K562 (cell line): ENCODE measurements around the gene PDZD2. TPM values are rescaled to one million over a fixed set of nuclear protein-coding genes. Genes with fewer than 3 reads are reported as not detected.

Experiments used
- ATAC-seq: fragments of 200-7000 bp; cut with Tn5 transposase; 3 replicates; pipeline ENCODE4 v1.9.1; 2020; ENCODE audit warnings: moderate library complexity
- BruUV-seq: library from RNA; stranded (reverse); fragments of 400-500 nt; replicated peaks from 2 replicates; lab custom pipeline; 2021; lab: Mats Ljungman, UMichigan
- CTCF ChIA-PET: fragments of 300-600 bp; formaldehyde crosslinking; extraction: SDS; loops from one replicate; lab custom pipeline; 2021; ENCODE audit warnings: low intra/inter-chr PET ratio; lab: Yijun Ruan, JAX
- POLR2A ChIA-PET: fragments of 300-600, 350-650 bp; sonication (Branson Sonifier 250); formaldehyde crosslinking; extraction: SDS; loops from one replicate; lab custom pipeline; 2021; ENCODE audit warnings: antibody characterized with exemption, inconsistent platforms; lab: Yijun Ruan, JAX
- DNase-seq, 4 experiments: peaks; one replicate each; pipeline versions ENCODE4 v3.0.0 to v3.0.0-alpha.2; 2011 to 2018; ENCODE audit warnings: low spot score in 3 of 4, mixed read lengths in 3 of 4; ENCODE audit errors: extremely low read depth in 1 of 4
- FAIRE-seq: peaks from 2 replicates; lab custom pipeline; 2011; peaks lifted over from hg19 to GRCh38; lab: Jason Lieb, UNC
- H2AFZ ChIP-seq: 2 replicates; pipeline ENCODE4 v1.6.0; 2011; ENCODE audit warnings: low read depth, low read length, control low read depth, inconsistent platforms
- H3K27ac ChIP-seq: fragments of 200-600 bp; 3 replicates; pipeline ENCODE4 v1.8.0; 2011; ENCODE audit warnings: low read depth, mild to moderate bottlenecking, control low read depth, inconsistent platforms, low read length, moderate library complexity, mixed read lengths; ENCODE audit errors: extremely low read depth
- H3K27me3 ChIP-seq, 2 experiments: fragments of 300-600 bp in 1 of 2; 2 replicates in 1 of 2; 3 replicates in 1 of 2; pipeline versions ENCODE4 v1.6.0 to v1.8.0; 2011; ENCODE audit warnings: inconsistent platforms in 2 of 2, low read length in 2 of 2, mild to moderate bottlenecking in 1 of 2, mixed read lengths in 1 of 2, moderate library complexity in 1 of 2; ENCODE audit not compliant: control insufficient read depth in 2 of 2, insufficient read depth in 2 of 2
- H3K36me3 ChIP-seq: fragments of 300-600 bp; 3 replicates; pipeline ENCODE4 v1.8.0; 2011; ENCODE audit warnings: mild to moderate bottlenecking, low read length, inconsistent platforms; ENCODE audit not compliant: control insufficient read depth, insufficient read depth
- H3K4me1 ChIP-seq, 2 experiments: fragments of 200-600 bp in 1 of 2; replicated peaks in 1 of 2; 2 replicates in 1 of 2; 3 replicates in 1 of 2; pipeline versions ENCODE4 v1.5.1 to v1.8.0; 2011; ENCODE audit warnings: inconsistent platforms in 2 of 2, low read length in 2 of 2, mild to moderate bottlenecking in 1 of 2, mixed read lengths in 1 of 2, moderate library complexity in 1 of 2; ENCODE audit not compliant: control insufficient read depth in 2 of 2, insufficient read depth in 2 of 2
- H3K4me2 ChIP-seq: 2 replicates; pipeline ENCODE4 v1.6.1; 2011; ENCODE audit warnings: low read length, control low read depth, inconsistent platforms, mixed read lengths; ENCODE audit not compliant: insufficient read depth
- H3K4me3 ChIP-seq: fragments of 200-600 bp; sonication (generic), shearing (Covaris generic); 2 replicates; pipeline ENCODE4 v1.5.1; 2016; ENCODE audit warnings: control low read depth, inconsistent platforms
- H3K79me2 ChIP-seq: fragments of 200-600 bp; 3 replicates; pipeline ENCODE4 v1.8.0; 2011; ENCODE audit warnings: low read length, inconsistent platforms; ENCODE audit not compliant: control insufficient read depth, insufficient read depth
- H3K9ac ChIP-seq, 2 experiments: 2 replicates each; pipeline versions ENCODE4 v1.6.0 to v1.6.1; 2011; ENCODE audit warnings: low read depth in 2 of 2, low read length in 2 of 2, control low read depth in 1 of 2, inconsistent platforms in 1 of 2, mild to moderate bottlenecking in 1 of 2, mixed read lengths in 1 of 2; ENCODE audit not compliant: insufficient read depth in 1 of 2
- H3K9me1 ChIP-seq: one replicate; pipeline ENCODE4 v1.6.0; 2011; ENCODE audit warnings: inconsistent platforms, mild to moderate bottlenecking, low read length, moderate library complexity; ENCODE audit not compliant: control insufficient read depth, insufficient read depth
- H3K9me3 ChIP-seq: replicated peaks from 2 replicates; pipeline ENCODE4 v1.5.1; 2011; ENCODE audit warnings: low read depth, low read length, inconsistent platforms; ENCODE audit not compliant: control insufficient read depth, insufficient read depth
- H4K20me1 ChIP-seq: replicated peaks from 2 replicates; pipeline ENCODE4 v1.6.1; 2011; ENCODE audit warnings: low read length, inconsistent platforms, mixed read lengths; ENCODE audit not compliant: control insufficient read depth, insufficient read depth
- CEBPB ChIP-seq: fragments of 450-650 bp; IDR thresholded peaks from 2 replicates; pipeline ENCODE4 v1.6.1; 2016; ENCODE audit warnings: missing genetic modification characterization, missing compliant biosample characterization
- CHD1 ChIP-seq: fragments of 200-600 bp; sonication (generic); IDR thresholded peaks from one replicate; pipeline ENCODE4 v1.6.1; 2012; ENCODE audit warnings: mild to moderate bottlenecking, moderate library complexity, low read length, inconsistent platforms
- DMBX1 ChIP-seq: fragments of 250-450 bp; sonication (Bioruptor Pico); IDR thresholded peaks from 2 replicates; pipeline ENCODE4 v1.8.0; 2022; ENCODE audit warnings: inconsistent platforms, mild to moderate bottlenecking, moderate library complexity, borderline replicate concordance
- FOXK2 ChIP-seq, 2 experiments: fragments of 450-650 bp; IDR thresholded peaks in 1 of 2; conservative IDR thresholded peaks in 1 of 2; 2 replicates each; pipeline ENCODE4 v1.6.1; 2016; ENCODE audit warnings: low read depth in 2 of 2, mild to moderate bottlenecking in 1 of 2
- KLF10 ChIP-seq: fragments of 250-450 bp; sonication (Bioruptor Pico); IDR thresholded peaks from 2 replicates; pipeline ENCODE4 v1.6.1; 2021; ENCODE audit warnings: matching md5 sums
- KLF6 ChIP-seq: fragments of 250-450 bp; sonication (Bioruptor Pico); IDR thresholded peaks from 2 replicates; pipeline ENCODE4 v1.4.0; 2020; ENCODE audit warnings: mild to moderate bottlenecking, moderate library complexity, borderline replicate concordance
- MCM3 ChIP-seq: fragments of 450-650 bp; IDR thresholded peaks from 2 replicates; pipeline ENCODE4 v1.6.1; 2016
- NCOA4 ChIP-seq: fragments of 450-650 bp; IDR thresholded peaks from 2 replicates; pipeline ENCODE4 v1.6.1; 2018; ENCODE audit warnings: mild to moderate bottlenecking; ENCODE audit not compliant: partially characterized antibody
- RBM22 ChIP-seq: fragments of 200-400 bp; formaldehyde crosslinking; IDR thresholded peaks from 2 replicates; pipeline ENCODE4 v1.6.1; 2018; ENCODE audit warnings: low read length, low read depth; ENCODE audit not compliant: poor library complexity, severe bottlenecking
- SNRNP70 ChIP-seq: fragments of 200-400 bp; formaldehyde crosslinking; optimal IDR thresholded peaks from 2 replicates; pipeline ENCODE3; 2017; ENCODE audit warnings: low read depth, low read length
- ZFP36 ChIP-seq: fragments of 150-350 bp; IDR thresholded peaks from 2 replicates; pipeline ENCODE4 v1.6.1; 2018; ENCODE audit warnings: low read length, low read depth; ENCODE audit not compliant: partially characterized antibody
- ZFX ChIP-seq: sonication (generic); formaldehyde crosslinking; IDR thresholded peaks from 2 replicates; pipeline ENCODE4 v1.8.0; 2022; ENCODE audit warnings: mild to moderate bottlenecking, missing genetic modification reagents, moderate library complexity
- ZKSCAN8 ChIP-seq: fragments of 200-800 bp; sonication (Bioruptor generic); IDR thresholded peaks from 2 replicates; pipeline ENCODE4 v1.6.1; 2016; ENCODE audit warnings: missing genetic modification characterization, missing compliant biosample characterization
- ZNF23 ChIP-seq: fragments of 250-450 bp; sonication (Bioruptor Pico); IDR thresholded peaks from 2 replicates; pipeline ENCODE4 v1.4.0; 2020; ENCODE audit warnings: mild to moderate bottlenecking
- ZNF282 ChIP-seq: sonication (generic); formaldehyde crosslinking; IDR thresholded peaks from 2 replicates; pipeline ENCODE4 v1.8.1; 2023; ENCODE audit warnings: missing genetic modification reagents
- WGBS: fragments of 100-300 bp; shearing (Covaris generic); methylation state at CpG from one replicate; pipeline ENCODE4 v1.1.6; 2016; ENCODE audit warnings: low coverage, mixed read lengths; ENCODE audit not compliant: insufficient coverage; ENCODE audit errors: missing lambda C conversion rate; 5-methylcytosine and 5-hydroxymethylcytosine counted together
- in situ Hi-C: fragments of 300-500 bp; cut with MboI; formaldehyde crosslinking; loops from 4 replicates; pipeline ENCODE4 v1.15.0; 2018; ENCODE audit warnings: inconsistent platforms, mixed read lengths
- intact Hi-C: fragments of 100-400 bp; cut with micrococcal nuclease; formaldehyde crosslinking; loops from 2 replicates; pipeline ENCODE4 v1.14.2; 2022
- polyA plus RNA-seq, 8 experiments: library from polyadenylated mRNA; depleted of rRNA in 4 of 8; stranded (reverse) in 5 of 8; unstranded in 3 of 8; fragments of >200 nt; fragmentation: Nextera tagmentation in 2 of 8; fragmentation: Illumina TruSeq in 1 of 8; extraction: Ambion mirVana in 2 of 8; extraction: Trizol in 1 of 8; gene quantifications; 2 replicates each; pipeline versions ENCODE4 v1.2.1 to v1.2.3, GENCODE V29; 2011 to 2014; ENCODE audit warnings: inconsistent platforms in 1 of 8, missing spikeins in 1 of 8
- total RNA-seq, 7 experiments: library from RNA; depleted of rRNA in 6 of 7; stranded (reverse); fragments of >200 nt in 6 of 7; fragmentation: Illumina TruSeq in 2 of 7; extraction: Trizol in 2 of 7; gene quantifications; 2 replicates each; pipeline versions ENCODE4 v1.2.1 to v1.2.3, GENCODE V29; 2011 to 2021; ENCODE audit warnings: low replicate concordance in 1 of 7
- TF ChIP-seq, protein P1 (sequence below): fragments of 250-450 bp; sonication (Bioruptor Pico); IDR thresholded peaks from 2 replicates; pipeline ENCODE4 v1.8.0; 2022; ENCODE audit warnings: moderate library complexity, mild to moderate bottlenecking, inconsistent platforms

PDZD2 gene
- total and polyA plus RNA-seq, 9 of the 15 experiments (the other 6 are each of a cell fraction or from before 2014, with no cell fraction given), result 0.02 to 0.08 (median 0.04) TPM; not detected in 6

DNA sequence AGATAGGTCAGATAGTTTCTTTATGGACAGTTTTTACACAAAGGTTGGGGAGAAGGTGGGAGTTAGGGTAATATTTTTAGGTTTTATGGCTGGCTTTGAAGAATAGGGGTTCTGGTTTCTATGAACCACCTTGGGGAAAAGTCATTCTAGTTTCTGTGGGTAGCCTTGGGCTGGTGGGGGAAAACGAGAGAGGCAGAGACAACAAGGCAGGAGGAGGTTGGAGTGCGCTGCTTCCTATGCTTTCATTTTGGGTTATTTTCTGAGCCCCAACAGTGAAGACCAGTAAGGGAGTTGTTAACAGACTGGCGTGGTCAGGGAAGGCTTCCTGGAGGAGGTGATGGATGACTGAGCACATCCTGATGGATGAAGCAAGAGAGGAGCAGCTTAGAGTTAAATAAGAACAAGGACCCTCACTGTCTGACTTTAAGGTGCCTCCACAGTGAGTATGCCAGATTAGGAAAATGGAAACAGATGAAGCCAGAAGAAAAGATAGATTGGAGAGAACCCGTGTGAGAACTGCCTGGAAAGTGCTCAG is 81.9 kb downstream of the PDZD2 start:
- H3K4me2 ChIP-seq, result no peak overlapping the region
- no peak overlapping the region for H3K9ac ChIP-seq
- POLR2A ChIA-PET, result no interaction called here
- H3K4me1 ChIP-seq, result no peaks in the 10 kb centered on the region
- DNase-seq, result no peak
- TF ChIP-seq ZNF282 (CRISPR knock-in tag) (no peak), ZFX (CRISPR knock-in tag) (no peak), ZFP36 (peak; percentile 85)
- intact Hi-C loops (no loop called here), in situ Hi-C loops (no loop called here)
- H3K9me1 ChIP-seq, result no peaks in the 10 kb centered on the region
- no peak overlapping the region for H3K4me3 ChIP-seq
- H3K27me3 ChIP-seq, result peaks cover 0 to 4% of the 10 kb centered on the region in 2 experiments; a peak in 2 of 5 replicates
- no peak overlapping the region for H3K27ac ChIP-seq
- no peak for ATAC-seq
- 0% methylated on average over 4 of the region's 4 CpGs for WGBS
- no TSS peak for BruUV-seq
- no peak overlapping the region for H2AFZ ChIP-seq
- H4K20me1 ChIP-seq, result no peaks in the 10 kb centered on the region
- no peaks in the 10 kb centered on the region for H3K9me3 ChIP-seq
- no peaks in the 10 kb centered on the region for H3K79me2 ChIP-seq
- no peak for FAIRE-seq
- CTCF ChIA-PET, result no interaction called here
- H3K36me3 ChIP-seq, result no peaks in the 10 kb centered on the region

GRCh38 chr5:31722111-31722510 is 83.2 kb downstream of the PDZD2 start:
- no peak overlapping the region for H3K4me3 ChIP-seq
- no peaks in the 10 kb centered on the region for H3K36me3 ChIP-seq
- H4K20me1 ChIP-seq, result no peaks in the 10 kb centered on the region
- BruUV-seq, result no TSS peak
- ATAC-seq, result no peak
- H3K9ac ChIP-seq, result no peak overlapping the region
- intact Hi-C loops, result no loop called here
- H3K9me3 ChIP-seq, result no peaks in the 10 kb centered on the region
- ChIA-PET CTCF (no interaction called here), POLR2A (interaction anchor here (0.9 kb wide), 1 partner anchor 9 kb away, joined by 3 read pairs; no protein-coding TSS in a partner anchor)
- no peak overlapping the region for H3K27ac ChIP-seq
- no peak for FAIRE-seq
- no peaks in the 10 kb centered on the region for H3K9me1 ChIP-seq
- no peak for DNase-seq
- H3K27me3 ChIP-seq, result peaks cover 3 to 16% of the 10 kb centered on the region in 2 experiments; a peak in 3 of 5 replicates
- H3K4me2 ChIP-seq, result no peak overlapping the region
- no peaks in the 10 kb centered on the region for H3K79me2 ChIP-seq
- 0% methylated on average over 4 of the region's 4 CpGs for WGBS
- no peaks in the 10 kb centered on the region for H3K4me1 ChIP-seq
- H2AFZ ChIP-seq, result no peak overlapping the region
- in situ Hi-C loops, result no loop called here
- no peak for TF ChIP-seq CEBPB (tag)
- TF ChIP-seq ZKSCAN8 (CRISPR knock-in tag), result no peak
- no peak for TF ChIP-seq FOXK2 (conservative IDR thresholded peaks at IDR 0.05 in 1 of 2, IDR thresholded peaks at IDR 0.05 in 1 of 2; ENCODE audit: low read depth in 2 of 2)
- TF ChIP-seq DMBX1 (CRISPR knock-in tag), result no peak
- TF ChIP-seq KLF10 (CRISPR knock-in tag), result no peak
- no peak for TF ChIP-seq NCOA4
- no peak for TF ChIP-seq MCM3
- no peak for TF ChIP-seq SNRNP70
- no peak for TF ChIP-seq KLF6
- TF ChIP-seq, protein P1, sequence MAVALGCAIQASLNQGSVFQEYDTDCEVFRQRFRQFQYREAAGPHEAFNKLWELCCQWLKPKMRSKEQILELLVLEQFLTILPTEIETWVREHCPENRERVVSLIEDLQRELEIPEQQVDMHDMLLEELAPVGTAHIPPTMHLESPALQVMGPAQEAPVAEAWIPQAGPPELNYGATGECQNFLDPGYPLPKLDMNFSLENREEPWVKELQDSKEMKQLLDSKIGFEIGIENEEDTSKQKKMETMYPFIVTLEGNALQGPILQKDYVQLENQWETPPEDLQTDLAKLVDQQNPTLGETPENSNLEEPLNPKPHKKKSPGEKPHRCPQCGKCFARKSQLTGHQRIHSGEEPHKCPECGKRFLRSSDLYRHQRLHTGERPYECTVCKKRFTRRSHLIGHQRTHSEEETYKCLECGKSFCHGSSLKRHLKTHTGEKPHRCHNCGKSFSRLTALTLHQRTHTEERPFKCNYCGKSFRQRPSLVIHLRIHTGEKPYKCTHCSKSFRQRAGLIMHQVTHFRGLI (CRISPR knock-in tag), result no peak
- TF ChIP-seq CHD1, result no peak
- no peak for TF ChIP-seq RBM22
- no peak for TF ChIP-seq ZNF23 (CRISPR knock-in tag)
